ENCODE measurements around the gene DNAH17. TPM values are rescaled to one million over a fixed set of nuclear protein-coding genes. Genes with fewer than 3 reads are reported as not detected.

The DNAH17 gene
- total RNA-seq, 4 donors from 2014 or later: 0.22 to 0.51 TPM; not detected in 2

GRCh38 chr17:78556812-78557211 is 20.4 kb downstream of the DNAH17 start:
- TF ChIP-seq CTCF (IDR thresholded peaks at IDR 0.05; ENCODE audit: low read depth): no peak

- TF ChIP-seq CTCF (IDR thresholded peaks at IDR 0.05; ENCODE audit: low read depth): no peak
These were observed 21.3 kb downstream of the DNAH17 start for GRCh38 chr17:78555746-78556401.

GRCh38 chr17:78550464-78550863 is 26.7 kb downstream of the DNAH17 start:
- no peak for TF ChIP-seq CTCF (IDR thresholded peaks at IDR 0.05; ENCODE audit: low read depth)

GRCh38 chr17:78548725-78549124 is 28.5 kb downstream of the DNAH17 start:
- no peak for TF ChIP-seq CTCF (IDR thresholded peaks at IDR 0.05; ENCODE audit: low read depth)

- TF ChIP-seq CTCF (IDR thresholded peaks at IDR 0.05; ENCODE audit: low read depth): no peak
These were observed 30.2 kb downstream of the DNAH17 start for GRCh38 chr17:78547035-78547434.

GRCh38 chr17:78546476-78546875 is 30.7 kb downstream of the DNAH17 start:
- no peak for TF ChIP-seq CTCF (IDR thresholded peaks at IDR 0.05; ENCODE audit: low read depth)

- no peak for TF ChIP-seq CTCF (IDR thresholded peaks at IDR 0.05; ENCODE audit: low read depth)
These were observed 32.1 kb downstream of the DNAH17 start for GRCh38 chr17:78544881-78545755.

Measured in subcutaneous adipose tissue (tissue), 4 donors.